Measurements from ENCODE around the gene ANKRD16.
"Not testable (repeated sequence)": the region's sequence is repeated elsewhere in the genome, so short reads cannot be mapped to it uniquely, and the experiment has no call there.

Gene ANKRD16

DNA sequence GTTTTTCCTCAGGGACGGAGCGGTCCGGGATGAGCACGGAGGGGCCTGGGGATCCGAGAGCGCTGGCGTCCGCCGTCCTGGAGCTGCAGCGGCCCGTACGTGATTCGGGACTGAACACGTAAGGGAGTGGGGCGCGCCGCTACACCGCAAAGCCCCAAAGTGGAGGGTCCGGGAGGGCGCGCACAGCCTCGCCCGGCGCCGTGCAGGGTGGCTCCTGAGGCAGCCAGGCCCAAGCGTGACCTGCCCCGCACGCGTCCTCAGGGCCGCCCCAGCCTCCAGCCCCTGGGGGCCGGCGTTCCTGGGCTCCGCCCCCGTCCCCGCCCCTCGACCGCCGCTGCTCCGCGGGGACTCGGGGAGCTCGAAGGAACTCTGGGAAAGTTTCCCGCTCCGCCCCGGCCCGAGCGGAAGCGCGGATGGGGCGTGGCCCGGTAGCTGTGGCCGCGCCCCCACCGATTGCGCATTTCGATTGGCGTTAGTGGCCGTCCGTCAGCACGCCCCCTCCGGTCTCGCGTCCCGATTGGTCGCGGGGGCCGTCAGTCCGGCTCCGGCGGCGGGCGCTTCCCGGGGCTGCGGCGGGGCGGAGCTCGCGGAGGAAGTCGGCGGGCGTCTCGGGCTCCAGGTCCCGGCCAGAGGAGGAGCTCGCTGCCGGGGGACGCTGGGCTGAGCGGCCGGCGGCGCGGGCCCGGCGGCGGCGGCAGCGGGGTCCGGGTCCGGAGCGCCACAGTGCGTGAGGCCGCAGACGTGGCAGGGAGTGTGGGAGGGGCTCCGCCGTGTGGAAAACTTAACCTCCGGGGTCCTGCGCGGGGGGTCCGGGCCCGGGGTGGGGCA lies at the start of gene ANKRD16, which contains the start of gene FBH1:
Gene ANKRD16 (minus strand): TSS at position 270 of the 828 bp plus-strand sequence. CDS start 539 bp downstream, outside the sequence.
Gene FBH1 (plus strand): TSS at position 620 of the 828 bp plus-strand sequence. CDS start 103 bp downstream, at position 723.
- DNase-seq (ENCODE audit: low spot score) = peak; percentile 99

DNA sequence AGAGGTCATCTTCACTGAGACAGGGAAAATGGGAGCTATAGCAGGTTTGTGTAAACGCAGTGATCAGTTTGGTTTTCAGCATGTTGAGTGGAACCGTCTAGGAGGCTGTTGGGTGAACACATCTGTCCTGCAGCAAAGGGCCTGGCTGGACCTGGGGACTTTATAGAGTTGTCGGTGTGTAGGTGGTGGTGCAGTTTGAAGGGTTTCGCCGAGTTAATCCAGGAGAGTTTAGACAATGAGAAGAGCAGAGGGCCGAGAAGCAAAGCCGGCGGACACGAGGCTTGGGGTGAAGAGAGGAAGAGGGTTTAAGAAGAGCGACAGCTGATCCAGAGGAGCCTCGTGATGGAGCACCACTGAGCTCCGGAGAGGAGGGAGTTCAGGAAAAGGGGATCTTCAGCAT lies 48.6 kb upstream of the ANKRD16 start:
- DNase-seq (ENCODE audit: low spot score) = no peak

DNA sequence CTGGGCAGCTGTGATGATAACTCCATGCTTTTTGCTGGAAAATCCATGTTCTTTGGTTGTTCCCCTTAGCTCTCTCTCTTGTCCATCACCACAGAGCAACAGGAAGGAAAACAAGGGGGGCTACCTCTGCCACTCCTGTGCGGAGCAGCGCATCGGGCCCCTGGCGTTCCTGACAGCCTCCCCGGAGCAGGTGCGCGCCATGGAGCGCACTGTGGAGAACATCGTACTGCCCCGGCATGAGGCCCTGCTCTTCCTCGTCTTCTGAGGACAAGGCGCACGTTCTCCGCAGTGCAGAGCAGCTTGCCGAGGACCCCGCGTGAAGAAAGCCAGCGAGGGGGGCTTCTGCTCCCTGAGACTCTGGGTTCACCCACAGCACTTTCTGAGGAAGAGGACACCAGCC lies 47.3 kb upstream of the ANKRD16 start:
- DNase-seq (ENCODE audit: low spot score) = no peak

DNA sequence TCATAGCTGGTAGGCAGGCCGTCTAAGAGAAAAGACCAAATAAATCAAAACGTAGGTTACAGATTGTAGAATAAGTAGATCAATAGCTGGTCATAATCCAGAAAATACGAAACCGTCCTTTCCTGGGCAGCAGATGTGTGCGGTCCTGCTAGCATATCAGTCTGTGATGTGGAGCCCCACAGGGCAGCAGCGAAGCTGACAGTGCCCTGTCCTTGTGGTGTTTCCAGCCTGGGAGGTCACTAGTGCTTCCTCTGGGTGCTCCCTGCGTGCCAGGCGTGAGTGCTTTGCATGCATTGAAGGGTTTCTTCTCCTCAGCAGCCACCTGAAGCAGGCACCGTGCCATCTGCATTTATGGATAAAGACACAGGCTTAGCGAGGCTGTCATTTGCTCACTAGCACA lies 45.9 kb upstream of the ANKRD16 start:
- DNase-seq (ENCODE audit: low spot score) = no peak

DNA sequence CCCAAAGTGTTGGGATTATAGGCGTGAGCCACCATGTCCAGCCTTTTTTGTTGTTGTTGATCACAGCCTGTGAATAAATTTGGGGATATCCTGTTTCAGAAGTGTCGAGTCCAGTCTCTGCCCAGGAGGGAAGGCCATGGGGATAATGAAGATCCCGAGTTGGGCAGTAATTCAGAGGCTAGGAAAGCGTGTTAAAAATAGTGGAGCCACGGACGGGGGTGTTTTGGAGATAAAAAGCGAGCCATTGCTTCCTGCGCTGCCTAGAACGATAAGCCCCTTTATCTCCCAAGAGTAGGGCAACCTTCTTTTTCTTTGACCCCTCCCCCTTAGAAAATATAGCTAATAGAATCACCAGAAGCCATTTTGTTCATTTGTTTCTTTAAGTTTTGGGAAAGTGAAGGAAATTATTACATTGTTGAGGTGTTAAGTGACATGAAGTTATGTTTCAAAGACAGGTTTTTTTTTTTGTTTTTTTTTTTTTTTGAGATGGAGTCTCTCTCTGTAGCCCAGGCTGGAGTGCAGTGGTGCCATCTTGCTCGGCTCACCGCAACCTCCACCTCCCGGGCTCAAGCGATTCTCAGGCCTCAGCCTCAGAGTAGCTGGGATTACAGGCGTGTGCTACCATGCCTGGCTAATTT lies 44.3 kb upstream of the ANKRD16 start:
- DNase-seq (ENCODE audit: low spot score) = no peak

DNA sequence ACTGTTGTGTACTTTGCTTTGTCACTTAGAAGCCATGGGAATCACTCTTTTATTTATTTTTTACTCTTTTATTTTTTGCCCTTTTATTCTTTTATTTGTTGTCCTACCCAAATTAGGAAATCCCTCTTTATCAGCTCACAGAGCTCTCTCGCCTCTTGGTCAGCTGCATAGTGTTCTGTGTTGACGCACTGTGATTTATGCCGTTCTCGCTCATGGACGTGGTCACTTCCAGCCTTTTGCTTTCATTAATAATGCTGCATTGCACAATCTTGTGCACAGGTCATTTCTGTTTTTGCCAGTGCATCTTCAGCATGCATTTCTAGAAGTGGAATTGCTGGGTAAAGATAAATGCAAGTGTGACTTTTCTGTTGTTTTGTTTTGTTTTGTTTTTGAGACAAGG lies 42.7 kb upstream of the ANKRD16 start:
- no peak for DNase-seq (ENCODE audit: low spot score)

DNA sequence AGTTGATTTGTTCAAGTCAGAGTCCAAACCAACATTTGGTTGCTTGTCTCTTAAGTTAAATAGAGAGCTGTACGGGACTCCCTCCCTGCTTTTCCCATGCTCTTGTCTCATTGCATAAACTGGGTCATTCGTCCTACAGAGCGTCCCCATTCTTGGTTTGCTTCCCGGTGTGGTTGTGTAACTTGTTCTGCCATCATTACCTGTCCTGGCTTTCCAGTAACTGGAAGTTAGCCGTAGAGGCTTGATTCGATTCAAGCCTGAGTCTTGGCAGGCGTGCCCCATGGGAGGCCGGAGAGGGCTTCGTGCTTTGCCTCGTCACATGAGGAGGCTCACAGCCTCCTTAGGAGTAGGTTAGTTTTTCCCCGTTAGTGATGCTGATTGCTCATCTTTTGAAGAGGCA lies 40.6 kb upstream of the ANKRD16 start:
- no peak for DNase-seq (ENCODE audit: low spot score)

DNA sequence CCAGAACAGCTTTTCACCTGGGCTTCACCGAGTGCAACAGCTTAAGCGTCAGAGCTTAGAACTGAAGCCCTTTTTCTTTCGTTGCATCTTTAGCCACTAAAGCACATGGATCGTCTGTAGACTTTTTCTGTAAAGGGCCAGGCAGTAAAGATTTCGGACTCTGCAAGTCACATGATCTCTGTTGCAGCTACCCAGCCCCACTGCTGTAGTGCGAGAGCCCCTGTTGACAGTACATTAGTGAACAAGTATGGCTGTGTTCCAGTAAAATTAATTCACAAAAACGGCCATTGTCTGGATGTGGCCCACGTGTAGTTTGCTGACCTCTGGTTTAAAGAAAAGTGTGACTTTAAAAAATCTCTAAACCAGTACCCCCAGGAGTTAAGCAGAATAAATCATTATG lies 39.7 kb upstream of the ANKRD16 start:
- DNase-seq (ENCODE audit: low spot score) = no peak

DNA sequence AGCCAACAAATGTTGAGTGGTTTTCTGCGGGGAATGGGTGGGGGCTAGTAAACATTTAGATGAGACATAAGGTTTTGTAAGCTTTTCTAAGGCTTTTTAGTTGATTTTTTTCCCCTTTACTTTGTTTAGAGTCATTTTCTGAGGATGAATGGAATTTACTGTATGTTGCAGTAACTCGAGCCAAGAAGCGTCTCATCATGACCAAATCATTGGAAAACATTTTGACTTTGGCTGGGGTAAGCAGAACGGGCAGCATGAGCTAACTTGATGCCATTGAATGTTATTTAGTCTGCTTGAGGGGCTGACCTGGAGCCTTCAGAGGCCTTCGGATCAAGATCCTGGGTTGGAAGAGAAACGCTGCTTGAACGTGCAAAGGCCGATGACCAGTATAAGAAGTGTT lies 37.6 kb upstream of the ANKRD16 start:
- peak; percentile 75 for DNase-seq (ENCODE audit: low spot score)

DNA sequence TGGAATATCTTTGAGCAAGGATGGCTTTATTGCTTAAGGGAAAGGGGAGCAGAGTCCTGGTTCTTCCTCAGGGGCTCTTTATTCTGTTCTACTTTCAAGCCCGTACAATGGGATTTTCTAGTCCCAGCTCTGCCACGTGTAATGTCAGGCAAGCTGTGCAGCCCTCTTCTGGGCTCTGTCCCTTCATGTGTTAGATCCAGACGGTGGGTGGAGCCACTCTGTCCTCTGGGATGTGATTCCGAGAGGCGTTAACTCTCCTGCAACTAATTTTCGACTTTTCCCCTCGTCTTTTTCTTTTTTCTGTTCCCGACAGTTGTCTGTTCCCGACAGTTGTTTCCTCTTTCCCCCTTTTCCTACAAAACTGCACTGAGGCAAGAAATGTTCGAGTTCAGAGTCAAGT lies 35.2 kb upstream of the ANKRD16 start:
- DNase-seq (ENCODE audit: low spot score) = no peak

DNA sequence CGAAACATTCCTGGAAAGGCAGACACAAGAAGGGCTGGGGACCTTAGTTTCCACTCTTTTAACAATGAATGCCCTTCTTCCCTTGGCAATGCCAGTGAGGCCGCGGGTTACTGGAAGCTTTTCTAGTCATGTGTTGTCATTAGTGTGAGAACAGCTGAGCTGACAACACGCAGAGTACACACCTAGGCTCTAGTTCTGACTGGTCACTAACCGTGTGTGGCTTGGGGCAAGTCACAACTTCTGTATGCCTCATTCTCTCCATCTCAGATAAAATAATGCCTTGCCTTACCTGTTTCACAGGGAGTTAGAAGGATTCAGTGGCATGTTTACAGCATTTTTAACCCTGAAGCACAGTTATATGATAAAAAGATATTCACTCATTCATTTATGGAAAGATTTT lies 32.1 kb upstream of the ANKRD16 start:
- no peak for DNase-seq (ENCODE audit: low spot score)

DNA sequence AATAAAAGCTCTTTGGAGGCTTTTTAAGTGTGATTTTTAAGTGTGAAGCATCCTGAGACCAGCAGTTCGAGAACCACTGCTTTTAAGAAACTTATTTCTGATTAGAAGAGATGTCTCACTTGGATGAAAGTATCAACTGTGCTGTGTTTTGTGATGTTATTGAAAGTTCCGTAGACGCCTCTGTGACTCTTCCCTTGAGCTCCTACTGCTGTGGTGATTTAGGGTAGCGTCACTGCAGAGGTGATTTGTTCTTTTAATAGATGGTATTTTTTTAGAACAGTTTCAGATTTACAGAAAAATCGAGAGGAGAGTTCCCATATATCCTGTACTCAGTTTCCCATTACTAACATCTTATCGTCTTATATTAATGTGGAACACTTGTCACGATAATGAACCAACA lies 29.9 kb upstream of the ANKRD16 start:
- DNase-seq (ENCODE audit: low spot score) = no peak

DNA sequence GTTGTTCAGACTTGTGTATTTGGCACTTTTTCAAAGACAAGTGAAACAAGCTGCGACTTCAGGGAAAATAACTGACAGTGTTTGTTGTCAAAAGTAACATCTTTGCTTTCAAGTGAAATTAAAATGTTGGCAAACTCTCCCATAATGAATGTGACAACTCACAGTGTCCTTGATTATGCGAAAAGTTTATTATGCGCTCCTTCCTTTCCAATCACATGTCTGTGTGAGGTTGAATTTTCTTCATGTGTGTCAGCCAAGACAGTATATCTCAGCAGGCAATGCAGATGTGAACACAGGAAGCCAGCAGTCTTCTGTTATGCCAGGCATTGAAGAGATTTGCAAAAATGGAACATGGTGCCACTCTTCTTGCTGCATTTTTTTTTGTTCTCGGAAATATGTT lies 29.1 kb upstream of the ANKRD16 start:
- DNase-seq (ENCODE audit: low spot score) = no peak

DNA sequence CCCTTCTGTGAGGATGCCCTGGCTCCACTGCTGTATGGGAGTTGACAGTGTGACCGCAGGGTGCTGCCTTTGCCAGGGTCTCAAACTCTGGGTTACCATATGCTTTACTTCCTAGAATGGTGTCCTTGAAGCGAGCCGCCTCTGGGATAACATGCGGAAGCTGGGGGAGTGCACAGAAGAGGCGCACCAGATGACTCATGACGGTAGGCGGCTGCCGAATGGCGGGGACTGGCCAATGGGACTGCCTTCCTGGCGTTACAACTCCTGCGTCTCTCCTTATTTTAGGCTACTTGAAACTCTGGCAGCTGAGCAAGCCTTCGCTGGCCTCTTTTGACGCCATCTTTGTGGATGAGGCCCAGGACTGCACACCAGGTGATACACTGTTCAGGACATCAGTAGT lies 27.6 kb upstream of the ANKRD16 start:
- DNase-seq (ENCODE audit: low spot score) = no peak

DNA sequence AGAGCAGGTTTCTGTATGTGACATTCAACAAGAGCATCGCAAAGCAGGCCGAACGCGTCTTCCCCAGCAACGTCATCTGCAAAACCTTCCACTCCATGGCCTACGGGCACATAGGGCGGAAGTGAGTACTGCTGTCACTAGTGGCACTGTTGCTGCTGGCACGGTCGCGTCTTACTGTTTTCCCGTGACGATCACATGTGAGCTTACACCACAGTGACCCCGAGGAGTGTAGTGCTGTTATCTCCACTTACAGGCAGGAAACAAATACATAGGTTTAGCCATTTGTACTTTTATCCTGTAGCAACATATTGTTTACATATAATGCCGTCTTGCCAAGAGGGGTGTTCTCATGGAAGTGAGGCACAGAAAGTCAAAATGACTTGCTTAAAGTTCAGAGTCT lies 25.8 kb upstream of the ANKRD16 start:
- DNase-seq (ENCODE audit: low spot score) = no peak

DNA sequence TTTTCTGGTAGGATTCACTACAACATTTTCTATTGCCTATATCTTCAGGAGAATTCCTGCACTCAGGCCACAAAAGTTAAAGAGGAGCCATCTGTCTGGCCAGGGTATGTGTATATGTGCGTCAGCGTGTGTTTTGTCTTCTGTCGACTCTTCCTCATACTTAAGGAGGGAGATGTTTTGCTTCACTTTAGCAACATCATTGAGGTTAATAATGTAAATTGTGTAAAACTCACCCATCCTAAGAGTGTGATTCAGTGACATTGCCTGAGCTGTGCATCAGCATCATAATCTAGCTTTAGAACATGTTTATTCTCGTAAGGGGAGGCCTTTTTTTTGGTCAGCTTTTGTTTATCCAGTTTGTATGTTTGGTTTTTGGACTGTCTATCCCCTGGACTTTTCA lies 24.0 kb upstream of the ANKRD16 start:
- DNase-seq (ENCODE audit: low spot score) = peak; percentile 26

DNA sequence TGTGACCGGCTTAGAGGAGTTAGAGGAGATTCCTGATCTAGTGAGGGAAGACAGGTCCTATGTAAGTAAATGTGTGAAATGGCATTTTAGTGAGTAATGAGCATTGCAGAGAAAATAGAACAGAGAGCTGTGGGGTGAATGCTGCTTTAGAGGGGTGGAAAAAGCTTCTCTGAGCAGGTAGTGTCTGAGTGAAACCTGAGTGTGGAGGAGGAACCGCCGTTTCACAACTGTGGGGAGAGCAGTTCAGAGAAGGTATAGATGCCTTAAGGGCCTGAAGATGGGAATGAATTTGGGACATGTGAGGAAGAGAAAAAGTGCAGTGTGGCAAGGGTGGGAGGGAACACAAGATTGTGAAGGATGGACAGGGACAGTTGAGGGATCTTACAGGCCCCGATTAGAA lies 22.0 kb upstream of the ANKRD16 start:
- DNase-seq (ENCODE audit: low spot score) = no peak

DNA sequence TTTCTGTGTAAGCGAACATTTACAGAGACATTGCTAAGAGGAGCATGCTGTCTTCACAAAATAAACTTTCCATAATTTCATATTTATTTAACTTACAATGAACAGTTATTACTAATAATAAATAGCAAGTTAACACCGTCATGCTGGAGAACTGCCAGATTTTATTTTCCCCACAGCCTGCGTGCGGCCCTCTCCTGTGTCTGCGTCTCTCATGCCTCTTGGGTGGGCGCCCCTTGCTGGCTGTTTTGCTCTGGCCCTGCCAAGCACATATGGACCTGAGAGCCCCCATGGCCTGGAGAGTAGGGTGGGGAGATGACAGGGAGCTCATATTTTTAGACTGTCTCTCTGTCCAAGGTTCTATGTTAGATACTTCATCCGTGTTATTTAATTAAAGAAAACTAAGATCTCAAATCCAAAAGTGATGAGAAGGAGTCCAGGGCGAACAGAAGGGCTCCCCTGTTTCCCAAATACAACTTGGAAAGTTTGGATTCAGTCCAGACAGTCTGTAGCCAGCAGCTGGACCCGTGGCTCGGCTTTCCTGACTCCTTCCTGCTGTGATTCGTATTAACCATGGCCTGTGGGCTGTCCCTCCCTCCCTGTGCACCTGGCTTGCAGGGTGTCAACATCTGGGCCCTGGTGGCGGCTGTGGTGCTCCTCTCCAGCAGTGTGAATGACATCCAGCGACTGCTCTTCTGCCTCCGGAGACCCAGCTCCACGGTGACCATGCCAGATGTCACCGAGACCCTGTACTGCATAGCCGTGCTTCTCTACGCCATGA lies 20.8 kb upstream of the ANKRD16 start:
- DNase-seq (ENCODE audit: low spot score) = no peak

DNA sequence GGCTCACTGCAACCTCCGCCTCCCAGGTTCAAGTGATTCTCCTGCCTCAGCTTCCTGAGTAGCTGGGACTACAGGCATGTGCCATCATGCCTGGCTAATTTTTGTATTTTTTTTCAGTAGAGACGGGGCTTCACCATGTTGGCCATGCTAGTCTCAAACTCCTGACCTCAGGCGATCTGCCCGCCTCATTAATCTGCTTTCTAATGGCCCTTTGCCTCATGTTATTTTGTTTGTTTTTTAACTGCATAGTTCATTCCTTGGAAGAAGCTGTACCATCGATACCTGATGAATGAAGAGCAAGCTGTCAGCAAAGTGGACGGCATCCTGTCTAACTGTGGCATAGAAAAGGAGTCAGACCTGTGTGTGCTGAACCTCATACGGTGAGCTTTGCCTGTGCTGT lies 19.0 kb upstream of the ANKRD16 start:
- not testable (repeated sequence) for DNase-seq (ENCODE audit: low spot score)

DNA sequence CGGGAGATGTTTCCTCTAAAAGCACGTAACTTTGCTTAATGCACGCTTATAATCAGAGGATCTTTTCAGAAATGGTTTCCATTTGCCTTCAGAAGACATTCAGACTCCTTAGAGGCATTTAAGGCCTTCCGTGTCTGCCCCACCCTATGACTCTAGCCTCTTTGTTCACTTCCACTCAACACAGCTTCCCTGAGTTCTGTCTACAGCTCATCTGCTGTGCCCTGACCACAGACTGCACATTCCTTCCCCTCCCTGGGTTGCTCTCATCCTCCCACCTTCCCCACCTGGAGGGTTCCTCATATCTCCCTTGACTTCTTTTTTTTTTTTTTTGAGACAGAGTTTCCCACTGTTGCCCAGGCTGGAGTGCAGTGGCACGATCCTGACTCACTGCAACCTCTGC lies 17.0 kb upstream of the ANKRD16 start:
- DNase-seq (ENCODE audit: low spot score) = no peak

DNA sequence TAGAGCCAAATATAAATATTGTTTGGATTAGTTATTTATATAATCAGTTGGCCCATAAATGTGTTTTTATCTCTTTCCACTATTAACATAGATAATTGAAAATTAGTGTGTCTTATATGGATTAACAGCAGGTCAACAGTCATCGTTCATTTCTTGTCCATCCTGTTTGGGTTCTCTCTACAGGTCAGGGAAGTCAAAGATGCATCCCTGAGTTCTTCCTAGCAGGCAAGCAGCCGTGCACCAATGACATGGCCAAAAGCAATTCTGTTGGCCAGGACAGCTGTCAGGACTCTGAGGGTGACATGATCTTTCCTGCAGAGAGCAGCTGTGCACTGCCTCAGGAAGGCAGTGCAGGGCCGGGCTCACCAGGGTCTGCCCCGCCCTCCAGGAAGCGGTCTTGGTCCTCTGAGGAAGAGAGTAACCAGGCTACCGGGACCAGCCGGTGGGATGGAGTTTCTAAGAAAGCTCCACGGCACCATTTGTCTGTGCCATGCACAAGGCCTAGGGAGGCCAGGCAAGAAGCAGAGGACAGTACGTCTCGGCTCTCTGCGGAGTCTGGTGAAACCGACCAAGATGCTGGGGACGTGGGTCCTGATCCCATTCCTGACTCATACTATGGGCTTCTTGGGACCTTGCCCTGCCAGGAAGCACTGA lies 16.3 kb upstream of the ANKRD16 start:
- DNase-seq (ENCODE audit: low spot score) = no peak

DNA sequence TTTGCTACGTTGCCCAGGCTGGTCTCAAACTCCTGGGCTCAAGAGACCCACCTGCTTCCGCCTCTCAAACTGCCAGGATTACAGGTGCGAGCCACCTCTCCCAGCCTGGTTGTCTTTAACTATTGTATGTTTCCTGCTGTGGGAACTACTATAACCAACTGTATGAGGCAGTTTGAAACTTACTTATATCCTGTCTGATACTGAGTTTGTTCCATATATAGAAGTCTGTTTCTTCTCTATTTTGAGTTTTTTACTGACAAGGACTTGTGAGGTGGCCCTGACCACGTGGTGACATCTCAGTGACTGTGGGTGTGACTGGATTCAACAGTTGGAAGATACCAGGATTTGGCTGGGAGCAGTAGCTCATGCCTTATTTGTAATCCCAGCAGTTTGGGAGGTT lies 14.5 kb upstream of the ANKRD16 start:
- no peak for DNase-seq (ENCODE audit: low spot score)

All from AG08396 (cell line).